ENCODE data around the gene IBSP.
A peak's percentile ranks its signal among the peaks of the same experiment; 100 is the strongest.

Gene IBSP

GRCh38 chr4:87853108-87853507 is 53.8 kb downstream of the IBSP start:
- no peaks in the 10 kb centered on the region for H3K27me3 ChIP-seq (ENCODE audit: control insufficient read depth, insufficient read depth, low read length)
- no peaks in the 10 kb centered on the region for H3K9me3 ChIP-seq (ENCODE audit: control insufficient read depth, insufficient read depth, low read length)
- H3K9ac ChIP-seq (ENCODE audit: low read depth, low read length): no peak overlapping the region; the same call in 1 of the 2 replicates
- H3K27ac ChIP-seq (ENCODE audit: low read depth, low read length): no peak overlapping the region
- H3K4me1 ChIP-seq (ENCODE audit: control insufficient read depth, insufficient read depth, low read length): peaks cover 41% of the 10 kb centered on the region
- H3K36me3 ChIP-seq (ENCODE audit: control insufficient read depth, insufficient read depth, low read length): no peaks in the 10 kb centered on the region
- H3K4me3 ChIP-seq (ENCODE audit: low read depth, low read length): no peak overlapping the region

GRCh38 chr4:87853891-87854290 is 54.5 kb downstream of the IBSP start:
- no peak overlapping the region for H3K4me3 ChIP-seq (ENCODE audit: low read depth, low read length)
- no peak overlapping the region for H3K9ac ChIP-seq (ENCODE audit: low read depth, low read length)
- no peaks in the 10 kb centered on the region for H3K27me3 ChIP-seq (ENCODE audit: control insufficient read depth, insufficient read depth, low read length)
- H3K36me3 ChIP-seq (ENCODE audit: control insufficient read depth, insufficient read depth, low read length): no peaks in the 10 kb centered on the region
- H3K4me1 ChIP-seq (ENCODE audit: control insufficient read depth, insufficient read depth, low read length): peaks cover 38% of the 10 kb centered on the region
- no peaks in the 10 kb centered on the region for H3K9me3 ChIP-seq (ENCODE audit: control insufficient read depth, insufficient read depth, low read length)
- no peak overlapping the region for H3K27ac ChIP-seq (ENCODE audit: low read depth, low read length)

DNA sequence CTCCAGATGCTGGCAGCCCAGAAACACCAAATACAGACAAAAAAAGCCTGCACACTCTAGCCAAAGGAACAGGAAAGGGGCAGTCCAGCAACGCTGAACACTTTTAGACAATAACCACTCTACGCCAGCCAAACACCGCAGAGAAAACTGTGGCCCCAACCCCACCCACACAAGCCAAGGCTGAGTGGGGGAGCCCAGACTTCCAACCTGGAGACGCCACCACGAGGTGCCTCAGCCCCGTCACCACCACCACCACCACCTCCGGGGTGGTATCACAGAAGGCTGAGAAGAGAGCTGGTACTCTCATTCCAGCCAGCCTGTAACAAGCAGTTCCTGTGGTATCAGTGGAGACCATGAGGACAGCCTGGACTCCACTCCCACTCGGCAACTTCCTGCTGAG is 56.2 kb downstream of the IBSP start:
- Histone ChIP-seq H3K9me3 (ENCODE audit: control insufficient read depth, insufficient read depth, low read length) (no peaks in the 10 kb centered on the region), H3K27ac (ENCODE audit: low read depth, low read length) (no peak overlapping the region), H3K4me3 (ENCODE audit: low read depth, low read length) (no peak overlapping the region), H3K4me1 (ENCODE audit: control insufficient read depth, insufficient read depth, low read length) (peaks cover 29% of the 10 kb centered on the region), H3K27me3 (ENCODE audit: control insufficient read depth, insufficient read depth, low read length) (no peaks in the 10 kb centered on the region), H3K36me3 (ENCODE audit: control insufficient read depth, insufficient read depth, low read length) (no peaks in the 10 kb centered on the region), H3K9ac (ENCODE audit: low read depth, low read length) (no peak overlapping the region)

DNA sequence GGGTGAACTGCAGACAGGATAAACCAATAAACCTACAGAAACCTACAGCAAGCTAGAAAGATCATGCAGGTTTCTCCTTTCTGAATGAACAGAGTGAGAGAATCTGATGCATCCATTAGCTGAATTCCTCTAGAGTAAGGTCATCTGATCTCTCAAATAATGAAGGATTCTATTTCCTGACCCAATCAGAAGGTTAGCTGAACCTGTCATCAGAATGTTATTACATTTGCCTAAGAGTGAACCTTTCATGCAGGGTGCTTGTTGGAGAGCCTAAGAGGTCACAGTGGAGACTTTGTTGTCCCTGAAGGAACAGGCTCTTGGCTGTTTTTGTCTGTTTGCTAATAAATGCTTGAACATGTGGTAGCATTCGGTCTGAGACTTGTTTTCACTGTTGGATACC is 57.5 kb downstream of the IBSP start:
- Histone ChIP-seq H3K4me1 (ENCODE audit: control insufficient read depth, insufficient read depth, low read length) (peaks cover 29% of the 10 kb centered on the region), H3K4me3 (ENCODE audit: low read depth, low read length) (no peak overlapping the region), H3K9me3 (ENCODE audit: control insufficient read depth, insufficient read depth, low read length) (no peaks in the 10 kb centered on the region), H3K9ac (ENCODE audit: low read depth, low read length) (no peak overlapping the region), H3K27ac (ENCODE audit: low read depth, low read length) (peak overlapping the region; percentile 48), H3K36me3 (ENCODE audit: control insufficient read depth, insufficient read depth, low read length) (no peaks in the 10 kb centered on the region), H3K27me3 (ENCODE audit: control insufficient read depth, insufficient read depth, low read length) (no peaks in the 10 kb centered on the region)

- Histone ChIP-seq H3K4me3 (ENCODE audit: low read depth, low read length) (no peak overlapping the region), H3K9me3 (ENCODE audit: control insufficient read depth, insufficient read depth, low read length) (no peaks in the 10 kb centered on the region), H3K36me3 (ENCODE audit: control insufficient read depth, insufficient read depth, low read length) (no peaks in the 10 kb centered on the region), H3K9ac (ENCODE audit: low read depth, low read length) (no peak overlapping the region), H3K27me3 (ENCODE audit: control insufficient read depth, insufficient read depth, low read length) (no peaks in the 10 kb centered on the region), H3K4me1 (ENCODE audit: control insufficient read depth, insufficient read depth, low read length) (peaks cover 25% of the 10 kb centered on the region), H3K27ac (ENCODE audit: low read depth, low read length) (no peak overlapping the region)
Observed at GRCh38 chr4:87857789-87858188, 58.4 kb downstream of the IBSP start.

All from HUES48 (cell line).